Measurements from ENCODE around the gene TCF7L1.

DNA sequence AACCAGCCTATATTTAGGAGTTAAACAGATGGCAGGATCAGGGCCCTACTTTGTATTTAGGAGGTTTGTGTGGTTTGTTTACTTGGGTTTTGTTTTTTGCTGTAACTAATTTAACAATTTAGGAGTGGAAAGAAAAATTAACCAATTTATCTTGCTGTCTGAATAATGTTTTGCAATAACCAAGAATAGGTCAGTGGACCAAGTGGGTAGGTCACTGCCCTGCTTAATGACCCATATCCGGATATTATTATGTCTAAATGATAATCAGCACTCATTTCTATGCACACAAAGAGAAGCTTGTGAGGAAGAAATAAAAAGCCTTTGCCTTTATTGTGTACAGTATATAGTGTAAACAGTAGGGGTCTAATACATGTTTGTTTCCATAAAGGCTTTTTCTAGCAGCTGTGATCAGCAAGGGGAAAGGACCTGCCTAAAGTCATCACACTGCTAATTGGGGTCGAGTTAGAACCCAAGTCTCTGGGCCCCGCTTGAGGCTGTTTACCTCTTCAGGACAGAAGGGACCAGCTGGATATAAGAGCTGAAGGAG lies 118.0 kb downstream of the TCF7L1 start:
- TF ChIP-seq, protein P1, sequence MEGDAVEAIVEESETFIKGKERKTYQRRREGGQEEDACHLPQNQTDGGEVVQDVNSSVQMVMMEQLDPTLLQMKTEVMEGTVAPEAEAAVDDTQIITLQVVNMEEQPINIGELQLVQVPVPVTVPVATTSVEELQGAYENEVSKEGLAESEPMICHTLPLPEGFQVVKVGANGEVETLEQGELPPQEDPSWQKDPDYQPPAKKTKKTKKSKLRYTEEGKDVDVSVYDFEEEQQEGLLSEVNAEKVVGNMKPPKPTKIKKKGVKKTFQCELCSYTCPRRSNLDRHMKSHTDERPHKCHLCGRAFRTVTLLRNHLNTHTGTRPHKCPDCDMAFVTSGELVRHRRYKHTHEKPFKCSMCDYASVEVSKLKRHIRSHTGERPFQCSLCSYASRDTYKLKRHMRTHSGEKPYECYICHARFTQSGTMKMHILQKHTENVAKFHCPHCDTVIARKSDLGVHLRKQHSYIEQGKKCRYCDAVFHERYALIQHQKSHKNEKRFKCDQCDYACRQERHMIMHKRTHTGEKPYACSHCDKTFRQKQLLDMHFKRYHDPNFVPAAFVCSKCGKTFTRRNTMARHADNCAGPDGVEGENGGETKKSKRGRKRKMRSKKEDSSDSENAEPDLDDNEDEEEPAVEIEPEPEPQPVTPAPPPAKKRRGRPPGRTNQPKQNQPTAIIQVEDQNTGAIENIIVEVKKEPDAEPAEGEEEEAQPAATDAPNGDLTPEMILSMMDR (IDR thresholded peaks at IDR 0.05 in 4 of 5, conservative IDR thresholded peaks at IDR 0.05 in 1 of 5): no peak
- TF ChIP-seq POLR2A (IDR thresholded peaks at IDR 0.05): no peak
